HG03520 (cell line): ENCODE data around the gene SERPINE2.
A peak's percentile ranks its signal among the peaks of the same experiment; 100 is the strongest.

ENCODE experiments used
- ATAC-seq: cut with Tn5 transposase; IDR thresholded peaks from one replicate; pipeline ENCODE4 v1.9.1; 2021; ENCODE audit warnings: mild to moderate bottlenecking, moderate library complexity; ENCODE audit not compliant: unreplicated experiment

The SERPINE2 gene, protein sequence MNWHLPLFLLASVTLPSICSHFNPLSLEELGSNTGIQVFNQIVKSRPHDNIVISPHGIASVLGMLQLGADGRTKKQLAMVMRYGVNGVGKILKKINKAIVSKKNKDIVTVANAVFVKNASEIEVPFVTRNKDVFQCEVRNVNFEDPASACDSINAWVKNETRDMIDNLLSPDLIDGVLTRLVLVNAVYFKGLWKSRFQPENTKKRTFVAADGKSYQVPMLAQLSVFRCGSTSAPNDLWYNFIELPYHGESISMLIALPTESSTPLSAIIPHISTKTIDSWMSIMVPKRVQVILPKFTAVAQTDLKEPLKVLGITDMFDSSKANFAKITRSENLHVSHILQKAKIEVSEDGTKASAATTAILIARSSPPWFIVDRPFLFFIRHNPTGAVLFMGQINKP

DNA sequence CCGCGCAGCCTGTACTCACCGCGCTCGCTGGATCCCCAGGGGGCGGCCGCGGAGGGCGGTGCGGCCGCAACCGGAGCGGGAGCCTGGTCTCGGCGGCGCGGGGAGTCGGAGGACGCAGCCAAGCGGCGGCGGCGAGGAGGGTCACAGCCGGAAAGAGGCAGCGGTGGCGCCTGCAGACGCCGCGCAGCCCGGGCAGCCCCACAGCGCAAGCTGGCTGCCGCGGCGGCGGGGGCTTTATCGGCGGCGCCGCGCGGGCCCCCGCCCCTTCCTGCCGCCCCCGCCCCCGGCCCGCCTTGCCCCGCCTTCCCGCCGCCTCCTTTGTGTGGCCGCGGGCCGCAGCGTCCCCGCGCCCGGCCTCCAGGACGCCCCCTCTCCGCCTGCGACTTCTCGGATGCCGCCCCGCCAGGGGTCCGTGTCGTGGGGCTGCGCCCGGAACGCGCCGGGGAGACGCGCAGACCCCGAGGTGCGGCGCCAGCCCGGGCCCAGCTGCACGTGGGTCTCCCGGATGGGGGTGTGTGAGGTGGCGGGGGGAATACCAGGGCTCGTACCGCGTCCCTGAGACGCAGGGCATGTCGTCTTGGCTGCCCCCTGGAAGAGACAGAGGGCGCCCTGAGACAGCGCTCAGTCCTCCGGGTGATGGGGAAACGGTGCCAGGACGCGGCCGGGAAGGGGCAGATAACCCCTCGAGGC is at the start of gene SERPINE2:
SERPINE2 (minus strand) TSS at position 207 of the 690 bp plus-strand sequence. CDS start 37,386 bp downstream, outside the sequence.
- ATAC-seq: peak; percentile 47

DNA sequence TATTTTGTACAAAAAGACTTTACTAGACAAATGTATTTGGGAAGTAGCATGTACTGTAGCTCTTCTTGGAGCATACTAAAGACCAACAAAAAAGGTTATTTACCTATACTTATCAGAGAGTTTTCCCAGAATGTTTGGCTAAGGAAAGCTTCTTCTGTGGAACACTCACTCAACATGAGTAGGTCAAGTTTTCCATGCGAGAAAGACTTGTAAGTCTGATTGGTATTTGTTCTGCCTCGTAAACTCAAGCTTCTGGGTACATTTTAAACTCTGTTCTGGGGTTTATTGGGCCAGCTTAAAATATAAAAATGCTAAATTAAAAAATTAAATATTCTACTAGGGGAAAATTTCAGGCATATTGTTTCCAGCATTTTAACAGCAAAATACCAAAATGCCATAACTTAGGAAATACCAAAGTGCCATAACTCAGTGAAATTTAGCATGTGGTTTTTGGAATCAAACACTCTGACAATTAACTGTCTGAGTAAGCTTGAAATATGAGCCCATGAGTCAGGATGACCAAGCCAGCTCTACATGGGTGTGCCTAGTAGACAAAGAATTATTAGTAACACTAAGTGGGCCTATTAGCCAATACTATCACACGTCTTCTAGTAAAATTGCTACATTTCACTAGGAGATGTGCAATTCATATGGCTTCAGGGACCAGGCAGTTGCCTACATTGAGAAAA is 47.3 kb upstream of the SERPINE2 start:
- ATAC-seq: no peak

DNA sequence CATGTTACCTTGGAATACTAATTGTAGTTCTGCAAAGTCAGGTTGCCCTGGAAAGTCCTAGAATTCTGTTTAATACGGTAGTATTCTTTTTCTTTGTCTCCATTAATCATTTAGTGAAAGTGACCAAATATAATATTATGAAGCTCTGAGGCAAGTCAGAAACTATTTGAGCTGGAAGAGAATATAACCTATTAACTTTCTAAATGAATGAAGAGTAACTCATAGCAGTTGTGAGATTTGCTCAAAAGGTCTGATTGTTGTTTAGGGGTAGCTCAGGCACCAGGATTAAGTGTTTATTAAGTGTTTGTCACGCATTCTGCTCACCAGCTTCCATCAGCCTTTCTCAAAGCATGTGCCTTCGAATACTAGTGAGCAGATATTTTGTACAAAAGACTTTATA is 46.7 kb upstream of the SERPINE2 start:
- ATAC-seq: no peak

DNA sequence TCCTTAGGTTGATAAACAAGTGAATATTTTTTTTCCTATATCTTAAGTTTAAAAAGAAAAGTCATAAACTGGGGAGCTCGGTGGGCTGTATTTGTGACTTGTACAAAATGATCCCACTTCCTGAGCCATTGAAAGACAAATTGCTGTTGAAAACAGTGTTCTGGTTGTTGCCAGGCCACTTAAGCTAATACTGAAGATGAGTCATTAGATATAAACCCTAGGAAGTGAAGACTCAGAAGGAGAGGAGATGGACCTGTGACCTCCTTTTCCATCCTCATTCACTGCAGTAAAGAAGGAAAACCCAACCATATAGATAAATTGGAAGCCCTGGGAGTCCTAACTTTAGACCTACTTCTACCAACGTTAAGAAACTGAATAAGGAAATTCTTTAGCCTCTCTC is 46.2 kb upstream of the SERPINE2 start:
- no peak for ATAC-seq

DNA sequence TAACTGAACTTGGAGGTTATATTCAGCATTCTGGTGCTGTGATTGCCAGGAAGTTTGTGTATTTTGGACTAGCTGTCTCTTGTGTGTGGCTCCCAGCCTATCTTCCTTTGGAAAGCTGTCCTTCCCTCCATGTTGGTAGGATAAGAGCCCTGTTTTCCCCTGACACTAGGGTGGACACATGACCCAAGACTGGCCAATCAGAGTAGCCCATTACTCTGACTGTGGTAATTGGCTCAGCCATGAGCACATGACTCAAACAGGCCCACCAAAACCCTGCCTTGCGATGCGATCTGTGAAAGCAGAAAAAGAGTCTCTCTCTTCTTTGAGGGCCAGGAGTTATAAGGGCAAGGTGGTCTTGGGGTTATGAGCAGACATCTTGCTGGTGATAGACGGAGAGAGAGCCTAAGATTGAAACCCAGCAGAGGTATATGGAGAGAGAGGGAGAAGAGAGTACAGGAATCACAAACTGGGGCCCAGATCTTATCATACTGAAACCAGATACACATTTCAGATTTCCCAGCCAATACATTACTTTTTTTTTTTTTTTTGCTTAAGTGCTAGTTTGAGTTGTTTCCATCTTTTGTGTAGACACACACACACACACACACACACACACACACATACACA is 45.3 kb upstream of the SERPINE2 start:
- no peak for ATAC-seq

DNA sequence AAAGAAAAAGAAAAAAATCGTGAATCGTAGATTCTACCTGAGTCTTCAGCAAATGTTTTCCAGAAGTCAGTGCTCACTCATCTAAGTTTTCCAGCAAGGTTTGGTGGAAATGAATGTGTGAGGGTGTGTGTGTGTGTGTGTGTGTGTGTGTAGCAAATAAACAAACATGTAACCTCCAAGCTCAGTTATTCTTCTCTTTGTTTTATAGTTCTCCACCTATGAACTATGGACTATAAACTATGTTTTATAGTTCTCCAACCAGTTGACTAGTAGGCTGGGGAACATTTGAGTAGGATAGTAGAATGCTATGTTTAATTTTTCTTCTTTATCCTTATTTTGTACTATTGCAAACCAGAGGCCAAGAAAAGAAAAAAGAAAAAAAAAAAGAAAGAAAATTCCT is 44.6 kb upstream of the SERPINE2 start:
- ATAC-seq: no peak

DNA sequence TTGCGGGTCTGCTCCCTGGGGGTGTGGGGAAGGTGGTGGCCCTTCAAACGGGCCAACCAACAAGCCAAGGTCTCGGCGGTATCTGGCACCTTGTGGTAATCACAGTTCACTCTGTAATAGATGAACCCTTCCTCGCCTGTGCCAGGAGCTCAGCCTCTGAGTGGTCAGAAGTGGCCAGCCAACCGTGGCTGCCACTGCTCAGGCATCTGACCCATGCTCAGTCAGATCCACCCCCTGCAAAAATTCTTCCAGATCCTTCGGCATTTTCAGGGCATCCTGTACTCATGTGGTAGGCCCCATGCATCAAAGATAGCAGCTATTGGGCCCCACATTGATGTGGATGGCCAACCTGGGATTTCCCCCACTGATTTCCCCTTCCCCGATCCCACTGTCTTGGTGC is 39.6 kb upstream of the SERPINE2 start:
- no peak for ATAC-seq

DNA sequence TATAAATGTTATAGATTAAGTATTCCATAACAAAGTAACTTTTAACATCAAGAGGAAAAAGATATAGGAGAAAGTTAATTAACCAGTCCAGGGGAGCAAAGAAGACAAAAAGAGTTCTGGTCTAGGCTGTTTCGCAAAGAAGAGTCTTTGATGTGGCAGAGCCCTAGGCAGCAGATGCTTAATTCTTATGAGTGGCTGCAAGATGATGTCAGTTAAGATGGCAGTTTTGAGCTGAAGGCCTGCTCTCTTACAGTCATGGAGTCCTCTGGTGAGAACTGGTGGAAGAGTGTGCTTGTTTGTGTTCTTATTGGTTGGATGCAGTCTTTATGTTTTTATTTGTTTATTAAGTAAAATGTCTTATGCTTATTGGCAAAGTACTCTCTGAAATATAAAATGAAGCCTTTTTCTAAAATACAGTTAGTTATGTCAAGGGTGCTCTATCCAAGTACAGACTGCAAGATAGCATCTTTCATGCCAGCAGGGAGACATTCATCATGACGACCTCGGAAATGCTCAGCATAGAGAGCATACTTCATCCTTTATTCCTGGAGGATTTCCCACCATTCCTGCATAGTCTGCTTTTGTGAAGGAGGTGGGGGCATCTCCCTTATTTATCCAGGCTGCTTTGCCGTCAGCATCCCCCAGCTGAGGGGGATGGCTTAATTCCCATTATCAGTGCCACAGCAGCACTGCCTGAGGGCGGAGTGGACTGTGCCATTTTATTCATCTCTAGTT is 38.9 kb upstream of the SERPINE2 start:
- no peak for ATAC-seq

DNA sequence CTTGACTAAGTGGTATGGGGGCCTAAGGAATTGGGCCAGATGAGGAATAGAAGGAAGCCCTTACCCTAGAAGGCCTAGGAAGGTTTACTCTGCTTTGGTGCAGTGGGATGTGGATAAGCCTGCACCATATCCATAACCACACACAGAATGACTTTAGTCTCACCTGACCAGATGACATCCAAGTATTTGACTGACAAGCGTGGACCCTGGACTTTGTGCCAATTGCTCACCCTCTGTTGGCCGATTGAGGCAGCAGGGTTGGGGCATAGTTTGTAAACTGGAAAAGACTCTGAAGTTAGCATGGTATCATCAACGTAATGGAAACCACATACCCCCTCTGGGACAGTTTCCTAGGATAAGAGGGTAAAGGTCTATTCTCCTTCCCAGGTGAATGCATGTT is 36.5 kb upstream of the SERPINE2 start:
- ATAC-seq: no peak

DNA sequence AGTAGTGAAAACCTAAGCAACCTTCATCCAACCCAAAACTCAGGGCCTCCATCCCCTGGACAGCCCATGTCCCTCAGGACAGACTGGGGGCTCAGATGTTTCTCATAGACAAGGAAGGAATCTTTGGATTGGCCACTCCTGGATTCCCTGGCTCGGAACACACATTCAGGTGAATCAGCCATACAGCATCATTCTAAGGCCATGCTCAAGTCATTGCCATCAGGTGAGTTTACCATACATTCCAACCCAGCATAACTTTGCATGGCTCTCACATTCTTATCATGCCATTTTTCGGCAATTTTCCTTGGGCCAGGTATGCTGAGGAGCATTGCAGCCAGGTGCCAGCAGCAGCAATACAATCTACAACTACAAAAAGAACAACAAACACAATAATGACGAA is 34.6 kb upstream of the SERPINE2 start:
- ATAC-seq: no peak

DNA sequence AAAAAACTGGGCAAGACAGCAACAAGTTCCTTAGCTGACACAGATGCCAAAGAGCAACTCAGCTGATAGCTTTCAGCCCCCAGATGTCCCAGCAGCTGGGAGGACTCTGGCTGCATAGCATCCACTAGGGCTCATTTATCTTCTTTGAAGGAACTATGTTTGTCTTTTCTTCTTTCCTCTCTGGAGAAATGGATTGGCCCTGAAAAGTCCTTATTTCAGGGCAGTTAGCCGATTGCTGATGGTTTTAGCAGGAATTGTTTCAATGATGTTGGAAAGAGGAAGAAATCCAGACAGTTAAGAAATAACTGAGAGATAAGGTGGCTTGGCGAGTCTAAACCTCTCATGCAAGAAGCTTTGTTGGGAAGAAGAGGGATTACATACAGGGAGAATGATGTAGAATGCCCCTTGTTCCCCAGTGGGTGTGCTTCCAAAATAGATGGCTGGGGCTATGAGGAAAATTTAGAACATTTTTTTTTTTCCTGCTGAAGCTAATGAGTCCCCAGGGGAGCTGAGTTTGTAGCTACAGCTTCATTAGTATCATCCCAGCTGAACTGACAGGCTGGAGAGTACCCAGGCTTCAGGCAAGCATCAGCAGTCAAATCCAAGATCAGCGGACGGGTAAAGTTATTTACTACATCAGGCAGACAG is 33.6 kb upstream of the SERPINE2 start:
- no peak for ATAC-seq

DNA sequence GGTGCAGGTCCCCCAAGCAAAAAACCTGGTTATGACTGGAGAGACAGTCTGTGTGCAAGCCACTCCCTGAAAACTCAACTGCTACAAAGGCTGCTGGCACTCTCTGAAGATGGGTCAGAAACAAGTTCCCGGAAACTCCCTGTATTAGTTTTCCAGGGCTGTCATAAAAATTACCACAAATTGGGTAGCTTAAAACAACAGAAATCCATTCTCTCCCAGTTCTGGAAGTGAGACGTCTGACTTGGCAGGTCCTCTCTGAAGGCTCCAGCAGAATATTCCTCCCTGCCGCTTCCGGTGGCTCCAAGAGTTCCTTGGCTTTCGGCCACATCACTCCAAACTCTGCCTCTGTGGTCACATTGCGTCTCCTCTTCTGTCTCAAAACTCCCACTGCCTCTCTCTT is 30.1 kb upstream of the SERPINE2 start:
- no peak for ATAC-seq

DNA sequence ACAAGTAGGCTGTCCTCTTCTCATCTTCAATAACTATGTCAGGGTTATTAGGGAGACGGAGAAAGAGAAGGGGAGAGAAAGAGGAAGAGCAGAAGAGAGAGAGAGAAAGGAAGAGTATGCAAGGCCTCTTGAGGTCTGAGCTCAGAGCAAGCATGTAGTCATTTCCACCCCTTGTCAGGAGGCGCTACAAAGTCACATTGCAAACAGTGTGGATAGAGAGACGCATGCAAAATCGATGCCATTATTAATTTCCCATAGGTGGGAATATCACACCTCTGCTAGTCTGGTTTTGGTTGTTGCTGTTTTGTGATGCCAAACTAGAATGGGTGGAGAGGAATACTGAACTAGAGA is 24.2 kb upstream of the SERPINE2 start:
- ATAC-seq: peak; percentile 27

DNA sequence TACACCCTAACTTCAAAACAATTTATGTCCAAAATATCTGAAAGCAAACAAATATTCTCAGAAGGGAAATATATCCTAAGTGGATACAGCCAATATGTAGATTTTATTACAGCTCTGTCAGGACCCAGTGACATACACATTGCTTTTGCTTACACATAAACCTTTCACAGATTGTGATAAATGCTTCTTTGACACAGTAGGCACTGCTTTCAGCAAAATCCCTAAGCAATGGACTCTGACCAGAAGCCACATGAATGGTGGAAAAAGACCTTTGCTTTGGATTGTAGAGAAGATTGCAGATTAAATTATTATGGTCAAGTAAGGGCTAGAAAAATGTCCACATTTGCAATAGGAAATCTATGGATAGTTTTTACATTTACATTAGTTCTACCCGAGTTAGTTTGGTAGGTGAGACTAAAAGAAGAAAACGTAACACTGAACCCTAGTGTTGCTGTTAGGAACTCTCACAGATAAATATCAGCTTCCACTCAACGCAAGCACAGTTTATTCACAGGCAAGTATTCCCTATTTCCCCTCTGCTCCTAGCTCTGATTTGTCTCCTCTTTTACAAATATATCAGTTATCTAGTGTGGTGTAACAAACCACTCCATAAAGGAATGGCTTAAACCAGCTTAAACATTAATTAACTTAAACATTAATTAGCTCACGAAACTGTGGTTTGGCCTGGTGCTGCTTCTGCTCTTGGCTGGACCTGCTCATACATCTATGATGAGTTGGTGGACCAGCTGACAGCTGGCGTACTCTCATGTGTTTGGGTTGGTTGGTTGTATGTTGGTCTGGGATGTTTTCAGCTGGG is 23.6 kb upstream of the SERPINE2 start:
- peak; percentile 43 for ATAC-seq

DNA sequence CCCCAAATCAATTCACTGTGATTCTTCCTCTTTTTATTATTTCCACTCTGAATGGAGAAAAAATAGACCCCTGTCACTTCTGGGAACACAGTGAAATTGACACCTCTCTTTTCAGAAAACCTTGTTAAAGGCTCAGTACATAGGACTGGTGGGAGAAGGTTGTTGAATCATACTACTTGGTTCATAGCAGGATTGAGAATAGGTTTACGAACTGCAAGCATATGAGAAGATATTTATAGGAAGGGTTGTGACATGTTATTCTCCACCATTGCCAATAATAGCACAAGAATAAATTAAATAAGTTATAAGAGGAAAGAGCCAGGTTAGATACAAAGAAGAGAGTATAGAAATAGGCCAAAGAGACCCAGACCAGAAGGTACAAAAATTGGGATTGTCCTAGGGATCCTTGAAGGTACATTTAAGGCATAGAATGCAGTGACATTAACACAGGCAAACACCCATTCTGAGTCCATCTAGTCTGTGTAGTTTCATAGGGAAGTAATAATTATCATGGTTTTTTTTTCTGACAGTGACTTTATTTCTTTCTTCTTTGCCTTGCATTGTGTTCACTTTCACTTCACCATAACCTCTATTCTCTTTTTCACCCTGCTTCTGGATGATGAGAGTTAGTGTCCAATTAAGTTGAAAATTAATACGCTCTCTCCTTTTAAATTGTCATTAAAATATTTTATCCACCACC is 21.8 kb upstream of the SERPINE2 start:
- no peak for ATAC-seq

DNA sequence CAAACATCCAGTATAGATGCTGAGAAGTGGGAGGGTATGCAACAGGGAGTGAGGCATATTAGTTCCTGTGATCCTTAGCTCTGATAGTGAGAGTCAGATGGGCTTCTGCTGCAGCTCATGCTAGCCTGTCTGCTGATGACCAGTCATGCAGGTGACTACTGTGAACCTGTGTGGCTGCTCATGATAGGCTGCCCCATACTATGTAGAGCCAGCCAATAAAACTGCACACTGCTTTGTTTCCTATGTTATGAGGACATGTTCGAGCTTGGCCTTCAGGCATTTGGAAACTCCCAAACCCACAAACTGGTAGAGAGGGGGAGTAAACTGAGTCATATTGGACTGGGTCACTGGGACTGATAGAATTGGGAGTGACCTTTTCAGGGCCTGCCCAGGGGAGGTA is 20.1 kb upstream of the SERPINE2 start:
- ATAC-seq: no peak

DNA sequence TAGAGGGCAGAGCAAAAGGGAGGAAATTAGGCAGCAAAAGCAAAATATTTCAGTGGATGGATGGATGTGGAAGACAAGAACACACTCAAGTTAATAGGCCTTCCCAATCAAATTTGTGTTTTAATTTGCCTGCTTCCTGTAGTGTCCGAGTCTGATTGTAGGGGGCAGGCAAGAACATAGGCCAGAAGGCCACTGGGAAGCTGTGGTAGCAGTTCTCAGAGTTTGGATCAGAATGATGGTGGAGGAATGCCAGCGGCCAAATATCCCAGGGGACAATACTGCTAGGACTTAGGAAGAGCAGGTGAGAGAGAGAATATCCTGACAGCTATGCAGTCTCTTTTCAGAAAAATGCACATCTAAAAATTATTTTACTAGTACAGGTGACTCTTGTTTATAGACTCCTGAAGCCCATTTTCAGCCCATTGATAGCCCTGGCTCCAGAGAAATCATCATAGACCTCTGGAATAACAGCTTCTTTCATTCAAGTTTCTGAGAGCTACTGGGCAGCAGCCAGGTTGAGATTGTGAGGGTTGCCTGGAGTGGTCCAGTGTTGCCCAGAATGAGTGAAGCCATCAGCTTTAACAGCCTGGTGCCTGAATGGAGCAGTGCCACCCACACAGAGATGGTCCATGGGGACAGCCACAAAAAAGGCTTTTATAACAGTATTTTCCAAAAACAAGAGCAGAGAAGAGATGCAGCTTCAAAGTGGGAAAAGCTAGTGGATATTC is 19.1 kb upstream of the SERPINE2 start:
- ATAC-seq: no peak

DNA sequence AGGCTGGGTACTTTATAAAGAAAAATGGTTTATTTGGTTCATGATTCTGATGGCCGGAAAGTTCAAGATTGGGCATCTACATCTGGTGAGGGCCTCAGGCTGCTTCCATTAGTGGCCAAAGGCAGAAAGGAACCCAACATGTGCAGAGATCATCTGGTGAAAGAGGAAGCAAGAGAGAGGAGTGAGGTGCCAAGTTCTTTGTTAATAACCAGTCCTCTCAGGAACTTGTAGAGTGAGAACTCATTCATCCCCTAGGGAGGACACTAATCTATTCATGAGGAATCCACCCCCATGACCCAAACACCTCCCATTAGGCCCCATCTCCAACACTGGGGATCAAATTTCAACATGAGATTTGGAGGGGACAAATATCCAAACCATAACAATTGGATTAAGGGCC is 17.8 kb upstream of the SERPINE2 start:
- no peak for ATAC-seq
